ENCODE data around the gene KIF3A.

Gene KIF3A

GRCh38 chr5:132658381-132659302, 78.7 kb downstream of the KIF3A start:
- no peak for DNase-seq (ENCODE audit: low spot score)
- no peak for TF ChIP-seq CTCF (IDR thresholded peaks at IDR 0.05; ENCODE audit: extremely low read depth, missing control alignments)

GRCh38 chr5:132657676-132658380, 79.5 kb downstream of the KIF3A start, which contains the start of gene IL13:
Gene IL13, plus strand, starts transcription at chr5:132658173. Its CDS starts 14 bp downstream, at chr5:132658187.
- TF ChIP-seq CTCF (IDR thresholded peaks at IDR 0.05; ENCODE audit: extremely low read depth, missing control alignments), result no peak
- no peak for DNase-seq (ENCODE audit: low spot score)

- no peak for TF ChIP-seq CTCF (IDR thresholded peaks at IDR 0.05; ENCODE audit: extremely low read depth, missing control alignments)
- DNase-seq (ENCODE audit: low spot score), result no peak
Observed at GRCh38 chr5:132656774-132657355, 80.5 kb downstream of the KIF3A start.

GRCh38 chr5:132655821-132656773, 81.2 kb downstream of the KIF3A start:
- TF ChIP-seq CTCF (IDR thresholded peaks at IDR 0.05; ENCODE audit: extremely low read depth, missing control alignments), result peak; percentile 47
- peak; percentile 62 for DNase-seq (ENCODE audit: low spot score)

GRCh38 chr5:132653716-132654115, 83.6 kb downstream of the KIF3A start:
- TF ChIP-seq CTCF (IDR thresholded peaks at IDR 0.05; ENCODE audit: extremely low read depth, missing control alignments), result no peak
- no peak for DNase-seq (ENCODE audit: low spot score)

GRCh38 chr5:132651838-132652469, 85.4 kb downstream of the KIF3A start:
- no peak for DNase-seq (ENCODE audit: low spot score)
- no peak for TF ChIP-seq CTCF (IDR thresholded peaks at IDR 0.05; ENCODE audit: extremely low read depth, missing control alignments)
